Tibial nerve (tissue), 4 donors: ENCODE results near the gene ADAMTS3. TPM values are rescaled to one million over a fixed set of nuclear protein-coding genes. Genes with fewer than 3 reads are reported as not detected.

Experiments used
- DNase-seq, 2 donors: peaks; one replicate each; pipeline ENCODE4 v3.0.0-alpha.2; 2019; ENCODE audit warnings: low spot score in 2 of 2
- H3K27ac ChIP-seq, 4 donors: fragments of 200-600 bp; sonication (generic) in 3 of 4; one replicate each; pipeline ENCODE4 v1.5.1; 2017 to 2019; ENCODE audit warnings: mild to moderate bottlenecking in 1 of 4
- H3K27me3 ChIP-seq, 2 donors: fragments of 200-600 bp; sonication (generic) in 1 of 2; one replicate each; pipeline versions ENCODE4 v1.5.1 to v1.6.0; 2017 to 2019
- H3K36me3 ChIP-seq, 3 donors: fragments of 200-600 bp; sonication (generic); one replicate each; pipeline ENCODE4 v1.5.1; 2018 to 2019
- H3K4me1 ChIP-seq, 4 donors: fragments of 200-600 bp; sonication (generic) in 3 of 4; one replicate each; pipeline ENCODE4 v1.5.1; 2017 to 2019
- H3K4me3 ChIP-seq, 4 donors: fragments of 200-600 bp; sonication (generic) in 3 of 4; one replicate each; pipeline ENCODE4 v1.5.1; 2017 to 2019; ENCODE audit warnings: mild to moderate bottlenecking in 1 of 4, moderate library complexity in 1 of 4
- H3K9me3 ChIP-seq, 4 donors: fragments of 200-600 bp; sonication (generic) in 3 of 4; one replicate each; pipeline ENCODE4 v1.5.1; 2017 to 2019
- EP300 ChIP-seq, 2 donors: sonication (generic); formaldehyde crosslinking; IDR thresholded peaks; one replicate each; pipeline ENCODE4 v1.6.1; 2017; ENCODE audit warnings: antibody characterized with exemption in 2 of 2, mild to moderate bottlenecking in 1 of 2
- POLR2A ChIP-seq, 2 donors: fragments of 450-650 bp; IDR thresholded peaks; one replicate each; pipeline ENCODE4 v1.6.1; 2017; ENCODE audit warnings: antibody characterized with exemption in 2 of 2, mild to moderate bottlenecking in 2 of 2, moderate library complexity in 2 of 2
- WGBS, 2 donors: methylation state at CpG; one replicate each; pipeline ENCODE4 v1.1.5; 2018; 5-methylcytosine and 5-hydroxymethylcytosine counted together
- total RNA-seq, 4 donors: library from RNA; depleted of rRNA; stranded (reverse); fragments of >200 nt; gene quantifications; one replicate each; pipeline ENCODE4 v1.1.0, GENCODE V29; 2016
- TF ChIP-seq, protein P1 (sequence below), 5 experiments: fragments of 200-600 bp in 3 of 5; fragments of 450-650 bp in 2 of 5; sonication (generic) in 3 of 5; IDR thresholded peaks; one replicate each; pipeline ENCODE4 v1.5.1; 2016 to 2019; ENCODE audit warnings: antibody characterized with exemption in 5 of 5, mild to moderate bottlenecking in 3 of 5, moderate library complexity in 2 of 5

The ADAMTS3 gene
- total RNA-seq, 4 donors from 2014 or later = 1.7 to 4.3 (median 2.4) TPM

DNA sequence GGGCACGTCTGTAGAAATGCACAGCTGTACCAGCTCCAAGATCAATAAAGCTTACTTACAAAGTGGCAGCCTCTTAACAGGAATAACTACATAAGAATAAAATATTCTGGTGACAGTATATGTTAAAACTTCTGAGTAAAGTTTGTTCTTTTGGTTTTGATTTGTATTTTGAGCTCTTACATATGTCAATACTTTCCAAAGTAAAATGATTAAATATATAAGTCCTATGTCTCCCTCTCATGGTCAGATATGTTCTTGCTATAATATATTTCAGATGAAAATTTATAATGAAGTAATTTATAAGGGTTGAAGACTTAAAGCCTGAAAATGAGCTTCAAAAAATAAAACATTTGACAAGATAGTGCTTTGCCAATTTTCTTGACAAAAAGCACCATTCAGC, 282.8 kb downstream of the ADAMTS3 start:
- DNase-seq = no peak
- H3K36me3 ChIP-seq = no peaks in the 10 kb centered on the region
- H3K4me1 ChIP-seq = no peaks in the 10 kb centered on the region
- no peak overlapping the region for H3K4me3 ChIP-seq
- H3K27me3 ChIP-seq = no peaks in the 10 kb centered on the region
- no peaks in the 10 kb centered on the region for H3K9me3 ChIP-seq
- 57 to 71% methylated on average over 1 of the region's 1 CpG for WGBS, 2 donors
- TF ChIP-seq, protein P1, sequence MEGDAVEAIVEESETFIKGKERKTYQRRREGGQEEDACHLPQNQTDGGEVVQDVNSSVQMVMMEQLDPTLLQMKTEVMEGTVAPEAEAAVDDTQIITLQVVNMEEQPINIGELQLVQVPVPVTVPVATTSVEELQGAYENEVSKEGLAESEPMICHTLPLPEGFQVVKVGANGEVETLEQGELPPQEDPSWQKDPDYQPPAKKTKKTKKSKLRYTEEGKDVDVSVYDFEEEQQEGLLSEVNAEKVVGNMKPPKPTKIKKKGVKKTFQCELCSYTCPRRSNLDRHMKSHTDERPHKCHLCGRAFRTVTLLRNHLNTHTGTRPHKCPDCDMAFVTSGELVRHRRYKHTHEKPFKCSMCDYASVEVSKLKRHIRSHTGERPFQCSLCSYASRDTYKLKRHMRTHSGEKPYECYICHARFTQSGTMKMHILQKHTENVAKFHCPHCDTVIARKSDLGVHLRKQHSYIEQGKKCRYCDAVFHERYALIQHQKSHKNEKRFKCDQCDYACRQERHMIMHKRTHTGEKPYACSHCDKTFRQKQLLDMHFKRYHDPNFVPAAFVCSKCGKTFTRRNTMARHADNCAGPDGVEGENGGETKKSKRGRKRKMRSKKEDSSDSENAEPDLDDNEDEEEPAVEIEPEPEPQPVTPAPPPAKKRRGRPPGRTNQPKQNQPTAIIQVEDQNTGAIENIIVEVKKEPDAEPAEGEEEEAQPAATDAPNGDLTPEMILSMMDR (IDR thresholded peaks at IDR 0.05) = no peak
- TF ChIP-seq EP300 (IDR thresholded peaks at IDR 0.05) = no peak
- TF ChIP-seq POLR2A (IDR thresholded peaks at IDR 0.05) = no peak
- no peak overlapping the region for H3K27ac ChIP-seq

DNA sequence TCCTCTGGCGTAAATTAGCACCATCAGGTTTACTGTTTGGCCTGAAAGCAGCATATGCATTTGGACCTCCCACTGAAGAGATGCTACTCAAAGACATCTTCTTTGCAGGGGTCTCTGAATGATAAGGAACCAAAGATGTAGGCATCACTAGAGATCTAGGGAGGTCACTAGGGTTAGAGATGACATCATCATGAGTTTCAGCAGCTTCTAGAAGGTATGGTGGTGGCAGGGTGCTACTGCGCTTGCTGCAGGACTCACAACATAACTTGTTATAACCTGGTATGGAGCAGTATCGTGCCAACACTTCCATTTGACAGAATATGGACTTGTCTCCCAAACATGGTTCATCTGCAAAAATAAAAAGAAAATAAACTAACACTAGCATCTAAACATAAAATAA, 285.7 kb downstream of the ADAMTS3 start:
- WGBS, 2 donors = 96 to 98% methylated on average over 3 of the region's 3 CpGs
- Histone ChIP-seq H3K27ac (no peak overlapping the region), H3K36me3 (no peaks in the 10 kb centered on the region), H3K4me3 (no peak overlapping the region), H3K4me1 (no peaks in the 10 kb centered on the region), H3K27me3 (no peaks in the 10 kb centered on the region), H3K9me3 (no peaks in the 10 kb centered on the region)
- no peak for DNase-seq
- TF ChIP-seq, protein P1 (IDR thresholded peaks at IDR 0.05) = no peak
- no peak for TF ChIP-seq POLR2A (IDR thresholded peaks at IDR 0.05)
- TF ChIP-seq EP300 (IDR thresholded peaks at IDR 0.05) = no peak

DNA sequence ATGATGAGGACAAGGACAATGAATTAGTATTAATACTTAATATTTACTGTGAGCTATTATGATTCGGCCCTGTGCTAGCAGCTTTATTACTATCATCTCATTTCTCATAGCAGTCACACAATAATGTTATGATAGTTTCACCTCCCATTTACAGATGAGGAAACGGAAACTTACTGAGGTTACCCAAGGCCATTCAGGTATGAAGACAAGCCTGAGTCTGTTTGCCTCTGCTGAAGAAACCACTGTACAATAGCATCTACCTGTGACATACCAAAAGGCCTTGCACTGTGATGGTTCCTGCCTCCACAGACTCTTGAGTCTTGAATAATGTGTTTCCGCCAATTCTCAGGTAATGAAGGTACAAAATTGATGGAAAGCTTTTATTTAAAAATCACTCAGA, 288.8 kb downstream of the ADAMTS3 start:
- Histone ChIP-seq H3K9me3 (no peaks in the 10 kb centered on the region), H3K27me3 (no peaks in the 10 kb centered on the region), H3K4me3 (no peak overlapping the region), H3K36me3 (no peaks in the 10 kb centered on the region), H3K27ac (no peak overlapping the region), H3K4me1 (no peaks in the 10 kb centered on the region)
- 93 to 94% methylated on average over 3 of the region's 3 CpGs for WGBS, 2 donors
- DNase-seq = no peak
- TF ChIP-seq POLR2A (IDR thresholded peaks at IDR 0.05) (no peak), EP300 (IDR thresholded peaks at IDR 0.05) (no peak)
- TF ChIP-seq, protein P1 (IDR thresholded peaks at IDR 0.05) = no peak

DNA sequence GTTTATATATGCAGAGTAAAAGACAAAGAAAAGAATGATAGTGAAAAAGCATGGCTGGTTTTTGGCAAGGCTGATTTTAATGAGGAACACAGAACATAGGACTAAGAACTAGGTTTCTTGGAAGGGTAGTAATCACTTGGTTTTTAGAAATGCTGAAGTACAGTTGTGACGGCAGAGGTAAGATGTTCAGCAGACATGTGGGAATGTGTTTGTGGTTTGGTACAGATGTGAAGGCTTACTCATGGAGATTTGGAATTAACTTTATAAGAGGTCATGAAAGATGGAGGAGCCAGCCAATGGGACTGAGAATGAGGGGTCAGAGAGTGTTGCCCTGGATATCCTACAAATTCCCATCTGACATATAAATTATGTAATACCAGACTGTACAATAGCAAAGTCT, 293.6 kb downstream of the ADAMTS3 start:
- WGBS, 2 donors = 47 to 58% methylated on average over 1 of the region's 1 CpG
- H3K4me3 ChIP-seq = no peak overlapping the region
- H3K36me3 ChIP-seq = no peaks in the 10 kb centered on the region
- no peaks in the 10 kb centered on the region for H3K4me1 ChIP-seq
- TF ChIP-seq POLR2A (IDR thresholded peaks at IDR 0.05) (no peak), EP300 (IDR thresholded peaks at IDR 0.05) (no peak)
- TF ChIP-seq, protein P1 (IDR thresholded peaks at IDR 0.05) = no peak
- DNase-seq = no peak
- no peaks in the 10 kb centered on the region for H3K27me3 ChIP-seq
- no peak overlapping the region for H3K27ac ChIP-seq
- H3K9me3 ChIP-seq = peaks cover 0 to 5% (median 2%) of the 10 kb centered on the region in 4 donors

DNA sequence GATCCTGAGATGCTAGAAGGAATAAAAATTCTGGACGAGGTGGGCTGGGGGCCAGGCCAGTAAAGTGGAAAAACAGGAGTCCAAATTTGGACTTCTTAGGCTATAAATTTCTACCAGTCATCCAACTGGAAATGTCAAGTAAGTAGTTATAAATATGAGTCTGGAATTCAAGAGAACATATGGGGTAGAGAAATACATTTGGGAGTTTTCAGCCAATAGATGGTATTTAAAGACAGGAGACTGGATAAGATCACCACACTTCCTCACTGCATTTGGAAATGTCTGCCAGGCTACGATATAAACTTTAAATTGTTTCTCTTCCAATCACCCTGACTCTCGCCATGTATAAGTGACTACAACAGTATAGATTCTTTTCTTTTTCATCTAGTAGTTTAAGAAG, 294.8 kb downstream of the ADAMTS3 start:
- Histone ChIP-seq H3K4me1 (no peaks in the 10 kb centered on the region), H3K27me3 (no peaks in the 10 kb centered on the region), H3K9me3 (peaks cover 0 to 5% (median 2%) of the 10 kb centered on the region in 4 donors), H3K27ac (no peak overlapping the region), H3K4me3 (no peak overlapping the region), H3K36me3 (no peaks in the 10 kb centered on the region)
- no peak for DNase-seq
- WGBS, 2 donors = 80 to 83% methylated on average over 3 of the region's 3 CpGs
- TF ChIP-seq, protein P1 (IDR thresholded peaks at IDR 0.05) = no peak
- TF ChIP-seq POLR2A (IDR thresholded peaks at IDR 0.05) (no peak), EP300 (IDR thresholded peaks at IDR 0.05) (no peak)
